Ovary (tissue), 9 donors: ENCODE data around the gene DNAH11. TPM values are rescaled to one million over a fixed set of nuclear protein-coding genes. Genes with fewer than 3 reads are reported as not detected.

Source experiments
- DNase-seq, 5 donors: peaks; one replicate each; pipeline ENCODE4 v3.0.0-alpha.2; 2019 to 2020
- H3K27ac ChIP-seq, 2 donors: fragments of 200-600 bp; one replicate each; pipeline versions ENCODE4 v1.5.1 to v1.8.0; 2019 to 2022
- H3K27me3 ChIP-seq: fragments of 200-600 bp; one replicate; pipeline ENCODE4 v1.8.0; 2022
- H3K36me3 ChIP-seq: fragments of 200-600 bp; sonication (generic); one replicate; pipeline ENCODE4 v1.5.1; 2019
- H3K4me1 ChIP-seq: one replicate; pipeline ENCODE4 v1.8.1; 2013; ENCODE audit warnings: mild to moderate bottlenecking, moderate library complexity; ENCODE audit not compliant: insufficient read depth
- H3K4me3 ChIP-seq: fragments of 200-600 bp; sonication (generic); one replicate; pipeline ENCODE4 v1.5.1; 2017
- H3K9me3 ChIP-seq, 2 donors: fragments of 200-600 bp in 1 of 2; sonication (generic) in 1 of 2; one replicate each; pipeline versions ENCODE4 v1.5.1 to v1.8.1; 2013 to 2019; ENCODE audit warnings: mild to moderate bottlenecking in 1 of 2, moderate library complexity in 1 of 2
- EP300 ChIP-seq: sonication (generic); formaldehyde crosslinking; IDR thresholded peaks from one replicate; pipeline ENCODE4 v1.6.1; 2017; ENCODE audit warnings: antibody characterized with exemption
- POLR2A ChIP-seq: fragments of 450-650 bp; IDR thresholded peaks from one replicate; pipeline ENCODE4 v1.6.1; 2017; ENCODE audit warnings: antibody characterized with exemption, mild to moderate bottlenecking, moderate library complexity
- WGBS, 3 donors: extraction: QIAGEN DNeasy Blood & Tissue Kit in 1 of 3; methylation state at CpG; one replicate each; pipeline versions ENCODE4 v1.1.5 to v1.1.7; 2013 to 2017; 5-methylcytosine and 5-hydroxymethylcytosine counted together
- intact Hi-C, 4 donors: fragments of 100-400 bp; cut with DNase I; formaldehyde crosslinking; loops; one replicate each; pipeline versions ENCODE4 v1.11.0 to v1.15.1; 2022 to 2023
- polyA plus RNA-seq, 2 donors: library from polyadenylated mRNA; stranded (reverse); fragments of 200-250 nt in 1 of 2; fragments of 350-450 nt in 1 of 2; fragmentation: Illumina TruSeq in 1 of 2; extraction: RNeasy Lipid Tissue Mini Kit (QIAGEN cat#74804) in 1 of 2; gene quantifications; one replicate each; pipeline ENCODE4 v1.2.3, GENCODE V29; 2013 to 2014
- total RNA-seq, 7 donors: library from RNA; depleted of rRNA in 2 of 7; stranded (reverse); fragments of >200 nt in 2 of 7; fragmentation: NEBNext Ultra II Directional in 3 of 7; extraction: Animal tissue kit (Norgen Biotek cat#: 25700) in 3 of 7; gene quantifications; one replicate each; pipeline versions ENCODE4 v1.1.0 to v1.2.4, GENCODE V29; 2016 to 2023
- TF ChIP-seq, protein P1 (sequence below), 3 donors: fragments of 450-650 bp in 2 of 3; fragments of 200-600 bp in 1 of 3; IDR thresholded peaks; one replicate each; pipeline versions ENCODE4 v1.5.1 to v1.8.0; 2016 to 2022; ENCODE audit warnings: antibody characterized with exemption in 3 of 3, mild to moderate bottlenecking in 1 of 3
- donor health status: DM: no; HTN: no; CAD: no; lungs with moderate emphysema.
- donor health status: DM: no; HTN: no; CAD: no.
- donor health status: Bipolar disorder and iron deficiency.
- donor health status: DM: yes; HTN: yes; CAD: no.
- donor health status: DM: no; HTN: no; CAD: no.
- donor health status: DM: yes; HTN: yes; CAD: no.

Gene DNAH11
- total and polyA plus RNA-seq, 9 donors, result 0.05 to 44.3 (median 2.6) TPM

DNA sequence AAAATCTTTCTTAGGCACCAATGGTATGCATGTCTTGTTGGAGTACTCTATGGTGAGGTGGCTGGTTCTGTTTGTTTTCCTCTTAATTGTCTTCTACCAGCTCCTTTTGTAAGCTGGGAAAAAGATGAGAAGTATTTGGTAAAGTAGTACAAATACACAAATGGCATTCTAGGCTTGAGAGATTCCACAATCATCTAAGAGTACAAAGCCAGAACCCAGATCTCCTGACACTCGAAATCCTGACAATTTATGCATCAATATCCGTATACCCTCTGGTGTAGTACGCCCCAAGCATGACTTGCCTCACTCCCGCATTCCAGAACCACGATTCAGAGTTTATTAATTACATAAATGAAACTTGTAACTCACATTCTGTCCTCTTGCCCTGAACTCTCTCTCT lies 359.4 kb downstream of the DNAH11 start:
- H3K27me3 ChIP-seq, result no peaks in the 10 kb centered on the region
- intact Hi-C loops, result no loop called here
- no peak for TF ChIP-seq EP300
- no peak for TF ChIP-seq POLR2A
- TF ChIP-seq, protein P1, sequence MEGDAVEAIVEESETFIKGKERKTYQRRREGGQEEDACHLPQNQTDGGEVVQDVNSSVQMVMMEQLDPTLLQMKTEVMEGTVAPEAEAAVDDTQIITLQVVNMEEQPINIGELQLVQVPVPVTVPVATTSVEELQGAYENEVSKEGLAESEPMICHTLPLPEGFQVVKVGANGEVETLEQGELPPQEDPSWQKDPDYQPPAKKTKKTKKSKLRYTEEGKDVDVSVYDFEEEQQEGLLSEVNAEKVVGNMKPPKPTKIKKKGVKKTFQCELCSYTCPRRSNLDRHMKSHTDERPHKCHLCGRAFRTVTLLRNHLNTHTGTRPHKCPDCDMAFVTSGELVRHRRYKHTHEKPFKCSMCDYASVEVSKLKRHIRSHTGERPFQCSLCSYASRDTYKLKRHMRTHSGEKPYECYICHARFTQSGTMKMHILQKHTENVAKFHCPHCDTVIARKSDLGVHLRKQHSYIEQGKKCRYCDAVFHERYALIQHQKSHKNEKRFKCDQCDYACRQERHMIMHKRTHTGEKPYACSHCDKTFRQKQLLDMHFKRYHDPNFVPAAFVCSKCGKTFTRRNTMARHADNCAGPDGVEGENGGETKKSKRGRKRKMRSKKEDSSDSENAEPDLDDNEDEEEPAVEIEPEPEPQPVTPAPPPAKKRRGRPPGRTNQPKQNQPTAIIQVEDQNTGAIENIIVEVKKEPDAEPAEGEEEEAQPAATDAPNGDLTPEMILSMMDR (IDR thresholded peaks at IDR 0.05), result no peak
- no peaks in the 10 kb centered on the region for H3K36me3 ChIP-seq
- H3K4me3 ChIP-seq, result no peak overlapping the region
- WGBS, 3 donors, result 66 to 78% (median 74%) methylated on average over 5 of the region's 5 CpGs
- no peaks in the 10 kb centered on the region for H3K9me3 ChIP-seq
- no peak for DNase-seq
- H3K4me1 ChIP-seq, result no peaks in the 10 kb centered on the region
- no peak overlapping the region for H3K27ac ChIP-seq

DNA sequence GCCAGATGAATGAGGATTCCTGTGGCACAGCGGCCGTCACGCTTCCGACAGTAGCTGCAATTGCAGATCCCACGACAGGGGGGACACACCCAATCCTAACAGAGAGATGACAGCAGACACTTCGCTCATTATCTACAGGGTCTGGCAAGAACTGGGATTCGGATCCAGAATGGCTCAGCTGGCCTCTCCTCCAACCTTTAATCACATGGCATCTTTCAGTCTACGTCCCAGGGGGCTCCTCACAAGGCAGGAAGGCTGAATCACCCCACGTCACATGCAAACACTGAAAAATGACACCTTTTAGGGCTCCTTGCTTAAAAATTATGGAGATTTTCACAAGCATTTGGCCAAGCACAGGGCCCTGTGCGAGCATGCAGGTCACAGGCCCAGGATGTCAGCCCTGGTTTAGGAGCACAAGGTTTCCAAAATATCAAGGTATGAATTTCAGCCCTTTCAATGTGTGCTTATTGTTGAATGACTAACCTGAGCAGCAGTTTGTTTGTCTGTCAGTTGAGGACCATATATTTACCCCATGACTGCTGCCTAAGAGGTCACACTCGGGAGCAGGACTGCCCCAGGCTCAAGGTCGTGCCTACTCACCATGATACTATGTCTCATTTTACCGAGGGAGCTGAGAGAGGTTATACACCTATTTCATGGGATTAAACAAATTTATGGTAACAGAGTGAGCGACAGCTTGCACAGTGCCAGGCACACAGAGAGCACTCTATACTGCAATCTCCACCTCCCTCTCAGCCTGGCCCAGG lies 360.4 kb downstream of the DNAH11 start:
- Histone ChIP-seq H3K27ac (no peak overlapping the region), H3K4me3 (no peak overlapping the region), H3K4me1 (no peaks in the 10 kb centered on the region), H3K27me3 (no peaks in the 10 kb centered on the region), H3K9me3 (no peaks in the 10 kb centered on the region), H3K36me3 (no peaks in the 10 kb centered on the region)
- 90 to 92% (median 91%) methylated on average over 14 of the region's 14 CpGs for WGBS, 3 donors
- DNase-seq, result no peak
- intact Hi-C loops, result no loop called here
- TF ChIP-seq, protein P1 (IDR thresholded peaks at IDR 0.05), result no peak
- TF ChIP-seq EP300 (no peak), POLR2A (no peak)

DNA sequence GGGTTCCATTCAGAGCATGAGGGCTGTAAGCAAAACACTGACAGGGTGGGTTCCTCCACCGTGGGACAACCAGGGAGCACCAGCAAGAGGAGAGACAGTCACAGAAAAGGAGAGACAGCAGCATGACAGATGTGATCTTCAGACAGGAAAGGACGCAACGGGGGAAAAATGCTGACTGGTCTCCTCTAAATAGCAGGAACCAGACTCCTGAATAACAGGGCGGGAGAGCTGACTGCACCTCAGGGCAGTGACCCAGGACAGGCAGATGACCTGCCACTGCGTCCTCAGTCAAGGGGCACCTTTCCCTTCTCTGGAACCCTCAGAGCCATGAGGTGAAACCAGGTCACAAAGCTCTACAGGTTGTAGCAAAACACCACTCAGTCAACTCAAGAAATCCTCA lies 365.9 kb downstream of the DNAH11 start:
- Histone ChIP-seq H3K36me3 (no peaks in the 10 kb centered on the region), H3K27ac (no peak overlapping the region), H3K4me3 (no peak overlapping the region), H3K4me1 (peaks cover 4% of the 10 kb centered on the region), H3K27me3 (no peaks in the 10 kb centered on the region), H3K9me3 (no peaks in the 10 kb centered on the region)
- no peak for DNase-seq
- 93 to 96% (median 96%) methylated on average over 5 of the region's 5 CpGs for WGBS, 3 donors
- TF ChIP-seq EP300 (no peak), POLR2A (no peak)
- TF ChIP-seq, protein P1 (IDR thresholded peaks at IDR 0.05), result no peak
- intact Hi-C loops, result no loop called here

DNA sequence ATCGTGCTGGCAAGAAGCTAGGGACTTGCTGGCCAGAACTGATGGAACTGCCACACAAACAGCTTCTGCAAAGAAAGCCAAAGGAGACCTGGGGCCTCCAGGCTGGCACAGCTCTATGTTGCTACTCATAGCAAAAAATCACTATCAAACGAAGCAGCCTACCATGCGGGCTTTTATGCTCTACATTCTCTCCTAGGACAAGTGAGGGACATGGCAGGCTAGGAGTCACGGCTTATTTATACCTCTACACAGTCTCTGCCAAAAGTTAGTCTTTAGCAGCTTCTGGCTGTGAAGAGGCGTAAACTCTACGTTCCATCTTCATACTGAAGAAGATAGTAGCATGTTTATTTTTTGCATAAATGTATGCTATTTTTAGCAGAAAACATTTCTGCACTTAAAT lies 367.4 kb downstream of the DNAH11 start:
- no peak overlapping the region for H3K27ac ChIP-seq
- no peaks in the 10 kb centered on the region for H3K9me3 ChIP-seq
- TF ChIP-seq, protein P1 (IDR thresholded peaks at IDR 0.05), result no peak
- TF ChIP-seq EP300 (no peak), POLR2A (no peak)
- peaks cover 4% of the 10 kb centered on the region for H3K4me1 ChIP-seq
- H3K4me3 ChIP-seq, result no peak overlapping the region
- no peak for DNase-seq
- no peaks in the 10 kb centered on the region for H3K27me3 ChIP-seq
- H3K36me3 ChIP-seq, result no peaks in the 10 kb centered on the region
- WGBS, 3 donors, result 59 to 72% (median 67%) methylated on average over 6 of the region's 6 CpGs
- intact Hi-C loops, result no loop called here
